Endothelial cell of umbilical vein (primary cell): ENCODE results near the gene CYP27A1.

Experiments
- EZH2 ChIP-seq: IDR thresholded peaks from 2 replicates; pipeline ENCODE4 v1.6.1; 2012; ENCODE audit warnings: borderline replicate concordance, low read depth, mild to moderate bottlenecking, moderate library complexity, low read length, inconsistent platforms; ENCODE audit not compliant: severe bottlenecking
- FOS ChIP-seq: IDR thresholded peaks from 2 replicates; pipeline ENCODE4 v1.6.1; 2011; ENCODE audit warnings: mild to moderate bottlenecking, low read length, moderate library complexity, borderline replicate concordance; ENCODE audit not compliant: insufficient read depth
- JUN ChIP-seq: IDR thresholded peaks from 2 replicates; pipeline ENCODE4 v1.6.1; 2011; ENCODE audit warnings: borderline replicate concordance, low read depth; ENCODE audit not compliant: insufficient read length, insufficient read depth
- MAX ChIP-seq: IDR thresholded peaks from 2 replicates; pipeline ENCODE4 v1.6.1; 2011; ENCODE audit not compliant: insufficient read depth, insufficient read length
- MYC ChIP-seq: IDR thresholded peaks from one replicate; pipeline ENCODE4 v1.6.1; 2011; ENCODE audit warnings: mild to moderate bottlenecking, low read depth, low read length
- POLR2A ChIP-seq: IDR thresholded peaks from 2 replicates; pipeline ENCODE4 v1.6.1; 2012; ENCODE audit warnings: low read depth, mild to moderate bottlenecking, control low read depth, low read length
- POLR2AphosphoS5 ChIP-seq: IDR thresholded peaks from 2 replicates; pipeline ENCODE4 v1.6.1; 2012; ENCODE audit warnings: low read depth, mild to moderate bottlenecking, control low read depth, low read length, moderate library complexity; ENCODE audit not compliant: insufficient read depth
- TF ChIP-seq, protein P1 (sequence below), 2 donors: IDR thresholded peaks; 1 replicate in 1 of 2; 2 replicates in 1 of 2; pipeline ENCODE4 v1.5.1; 2011; ENCODE audit warnings: low read length in 2 of 2, mild to moderate bottlenecking in 2 of 2, moderate library complexity in 2 of 2, control low read depth in 1 of 2, inconsistent platforms in 1 of 2, low read depth in 1 of 2; ENCODE audit not compliant: insufficient read depth in 1 of 2; ENCODE audit errors: extremely low read depth in 1 of 2

GRCh38 chr2:218812861-218813260, 30.9 kb downstream of the CYP27A1 start:
- no peak for TF ChIP-seq FOS
- TF ChIP-seq JUN, result no peak
- TF ChIP-seq, protein P1, sequence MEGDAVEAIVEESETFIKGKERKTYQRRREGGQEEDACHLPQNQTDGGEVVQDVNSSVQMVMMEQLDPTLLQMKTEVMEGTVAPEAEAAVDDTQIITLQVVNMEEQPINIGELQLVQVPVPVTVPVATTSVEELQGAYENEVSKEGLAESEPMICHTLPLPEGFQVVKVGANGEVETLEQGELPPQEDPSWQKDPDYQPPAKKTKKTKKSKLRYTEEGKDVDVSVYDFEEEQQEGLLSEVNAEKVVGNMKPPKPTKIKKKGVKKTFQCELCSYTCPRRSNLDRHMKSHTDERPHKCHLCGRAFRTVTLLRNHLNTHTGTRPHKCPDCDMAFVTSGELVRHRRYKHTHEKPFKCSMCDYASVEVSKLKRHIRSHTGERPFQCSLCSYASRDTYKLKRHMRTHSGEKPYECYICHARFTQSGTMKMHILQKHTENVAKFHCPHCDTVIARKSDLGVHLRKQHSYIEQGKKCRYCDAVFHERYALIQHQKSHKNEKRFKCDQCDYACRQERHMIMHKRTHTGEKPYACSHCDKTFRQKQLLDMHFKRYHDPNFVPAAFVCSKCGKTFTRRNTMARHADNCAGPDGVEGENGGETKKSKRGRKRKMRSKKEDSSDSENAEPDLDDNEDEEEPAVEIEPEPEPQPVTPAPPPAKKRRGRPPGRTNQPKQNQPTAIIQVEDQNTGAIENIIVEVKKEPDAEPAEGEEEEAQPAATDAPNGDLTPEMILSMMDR (IDR thresholded peaks at IDR 0.05; ENCODE audit: extremely low read depth in 1 of 2, insufficient read depth in 1 of 2, low read depth in 1 of 2, low read length in 2 of 2), result no peak
- TF ChIP-seq POLR2AphosphoS5, result no peak
- no peak for TF ChIP-seq POLR2A
- TF ChIP-seq MAX, result no peak
- no peak for TF ChIP-seq EZH2
- no peak for TF ChIP-seq MYC
